ENCODE measurements around the gene JOSD1. TPM values are rescaled to one million over a fixed set of nuclear protein-coding genes. Genes with fewer than 3 reads are reported as not detected.

JOSD1 gene
- total RNA-seq, 4 donors from 2014 or later = 47.5 to 67.0 (median 64.6) TPM

DNA sequence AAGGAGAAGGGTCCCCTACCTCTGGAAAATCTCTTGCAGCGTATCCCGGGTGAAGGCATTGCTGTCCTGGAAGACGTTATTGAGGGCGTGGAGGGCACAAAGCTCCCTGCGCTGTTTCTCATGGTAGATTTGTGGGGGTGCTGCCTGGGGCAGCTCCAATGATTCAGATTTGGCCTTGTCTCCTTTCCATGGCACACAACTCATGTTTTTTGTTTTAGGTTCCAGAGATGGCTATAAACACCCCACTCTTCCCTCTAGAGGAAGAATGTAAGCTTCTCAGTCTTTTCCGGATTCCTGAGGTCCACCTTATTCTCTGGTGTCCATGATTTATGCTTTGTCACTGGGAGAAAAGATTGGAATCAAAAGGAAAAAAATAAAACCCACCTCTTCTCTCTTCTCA is 959 bp downstream of the JOSD1 start:
- no peaks in the 10 kb centered on the region for H3K36me3 ChIP-seq
- H3K9me3 ChIP-seq = no peaks in the 10 kb centered on the region
- peaks cover 0 to 67% (median 34%) of the 10 kb centered on the region in 3 donors for H3K4me1 ChIP-seq
- TF ChIP-seq CTCF (IDR thresholded peaks at IDR 0.05) = no peak
- no peaks in the 10 kb centered on the region for H3K27me3 ChIP-seq
- ATAC-seq = no peak
- peak overlapping the region; percentile 46 to 89 for H3K4me3 ChIP-seq
- WGBS, 2 donors (ENCODE audit: low coverage in 1 of 2) = 17 to 20% methylated on average over 6 of the region's 6 CpGs
- peak overlapping the region; percentile 81 to 99 (median 94) for H3K27ac ChIP-seq

- 16 to 23% methylated on average over 5 of the region's 5 CpGs for WGBS, 2 donors (ENCODE audit: low coverage in 1 of 2)
These were observed 1.6 kb downstream of the JOSD1 start for GRCh38 chr22:38699143-38699542.

GRCh38 chr22:38698407-38699094 is 2.2 kb downstream of the JOSD1 start:
- peaks cover 0 to 74% (median 35%) of the 10 kb centered on the region in 3 donors for H3K4me1 ChIP-seq
- H3K4me3 ChIP-seq = peak overlapping the region; percentile 46 to 89
- ATAC-seq = no peak

More at GRCh38 chr22:38699143-38699542, 1.6 kb downstream of the JOSD1 start:
- peaks cover 0 to 68% (median 34%) of the 10 kb centered on the region in 3 donors for H3K4me1 ChIP-seq
- no peaks in the 10 kb centered on the region for H3K27me3 ChIP-seq
- ATAC-seq = no peak
- H3K4me3 ChIP-seq = peak overlapping the region; percentile 46 to 89
- no peak for TF ChIP-seq CTCF (IDR thresholded peaks at IDR 0.05)
- TF ChIP-seq EP300 (IDR thresholded peaks at IDR 0.05) = no peak
- no peak for TF ChIP-seq POLR2A (IDR thresholded peaks at IDR 0.05)
- H3K9me3 ChIP-seq = no peaks in the 10 kb centered on the region
- H3K27ac ChIP-seq = peak overlapping the region; percentile 81 to 99 (median 94)
- H3K36me3 ChIP-seq = peaks cover 0 to 4% of the 10 kb centered on the region in 2 donors

DNA sequence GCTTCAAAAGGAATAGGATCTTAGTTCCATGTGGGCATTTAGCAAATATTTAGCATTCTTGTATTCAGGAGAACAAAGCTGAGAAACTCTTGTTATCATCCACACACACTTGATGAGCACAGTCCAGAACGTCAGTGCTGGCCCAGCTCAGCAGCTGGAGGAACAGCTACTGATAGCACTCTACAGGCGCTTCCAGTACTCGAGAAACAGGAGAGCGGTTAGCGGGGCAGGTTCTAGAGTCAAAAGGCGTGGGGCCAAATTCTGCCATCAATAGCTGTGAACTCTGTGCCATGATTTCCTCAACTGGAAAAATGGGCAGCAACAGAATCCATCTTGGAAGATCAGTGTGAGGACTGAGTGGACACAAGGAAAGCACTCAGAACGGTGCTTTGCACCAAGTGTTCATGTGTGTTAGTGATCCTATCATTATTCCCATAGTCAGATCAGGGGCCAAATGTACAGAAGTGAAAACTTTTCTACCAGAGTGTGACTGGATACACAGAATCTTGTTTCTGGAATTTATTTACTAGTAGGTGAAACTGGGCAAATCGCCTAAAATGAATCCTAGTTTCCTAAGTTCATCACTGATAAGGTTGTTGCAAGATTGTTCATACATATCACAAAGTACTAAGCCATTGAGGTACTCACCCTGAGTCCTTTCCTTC is 3.2 kb downstream of the JOSD1 start:
- TF ChIP-seq POLR2AphosphoS5 (IDR thresholded peaks at IDR 0.05) = no peak
- TF ChIP-seq CTCF (IDR thresholded peaks at IDR 0.05) = no peak
- TF ChIP-seq POLR2A (IDR thresholded peaks at IDR 0.05) = no peak
- TF ChIP-seq EP300 (IDR thresholded peaks at IDR 0.05) = no peak
- H3K27ac ChIP-seq = peak overlapping the region; percentile 51 to 99 (median 94)
- peaks cover 0 to 15% of the 10 kb centered on the region in 2 donors for H3K36me3 ChIP-seq
- H3K4me1 ChIP-seq = peaks cover 0 to 78% (median 38%) of the 10 kb centered on the region in 3 donors
- H3K27me3 ChIP-seq = no peaks in the 10 kb centered on the region
- peak overlapping the region in 1 of 2 donors; percentile 16 for H3K4me3 ChIP-seq
- no peak for ATAC-seq
- WGBS, 2 donors (ENCODE audit: low coverage in 1 of 2) = 37 to 67% methylated on average over 7 to 8 of the region's 8 CpGs
- no peaks in the 10 kb centered on the region for H3K9me3 ChIP-seq

More at GRCh38 chr22:38698407-38699094, 2.2 kb downstream of the JOSD1 start:
- TF ChIP-seq POLR2AphosphoS5 (IDR thresholded peaks at IDR 0.05) (no peak), CTCF (IDR thresholded peaks at IDR 0.05) (no peak), POLR2A (IDR thresholded peaks at IDR 0.05) (no peak), EP300 (IDR thresholded peaks at IDR 0.05) (no peak)
- 90 to 92% methylated on average over 8 to 13 of the region's 13 CpGs for WGBS, 2 donors (ENCODE audit: low coverage in 1 of 2)
- H3K27ac ChIP-seq = peak overlapping the region in 3 of 4 donors; percentile 92 to 99 (median 97)
- H3K9me3 ChIP-seq = no peaks in the 10 kb centered on the region
- H3K36me3 ChIP-seq = peaks cover 0 to 7% of the 10 kb centered on the region in 2 donors
- no peaks in the 10 kb centered on the region for H3K27me3 ChIP-seq

All from gastroesophageal sphincter (tissue), 4 donors.